ENCODE results near the gene SON.
"Not testable (repeated sequence)": the region's sequence is repeated elsewhere in the genome, so short reads cannot be mapped to it uniquely, and the experiment has no call there.

GRCh38 chr21:33576741-33577141 is 33.9 kb downstream of the SON start:
- TF ChIP-seq, protein P1, sequence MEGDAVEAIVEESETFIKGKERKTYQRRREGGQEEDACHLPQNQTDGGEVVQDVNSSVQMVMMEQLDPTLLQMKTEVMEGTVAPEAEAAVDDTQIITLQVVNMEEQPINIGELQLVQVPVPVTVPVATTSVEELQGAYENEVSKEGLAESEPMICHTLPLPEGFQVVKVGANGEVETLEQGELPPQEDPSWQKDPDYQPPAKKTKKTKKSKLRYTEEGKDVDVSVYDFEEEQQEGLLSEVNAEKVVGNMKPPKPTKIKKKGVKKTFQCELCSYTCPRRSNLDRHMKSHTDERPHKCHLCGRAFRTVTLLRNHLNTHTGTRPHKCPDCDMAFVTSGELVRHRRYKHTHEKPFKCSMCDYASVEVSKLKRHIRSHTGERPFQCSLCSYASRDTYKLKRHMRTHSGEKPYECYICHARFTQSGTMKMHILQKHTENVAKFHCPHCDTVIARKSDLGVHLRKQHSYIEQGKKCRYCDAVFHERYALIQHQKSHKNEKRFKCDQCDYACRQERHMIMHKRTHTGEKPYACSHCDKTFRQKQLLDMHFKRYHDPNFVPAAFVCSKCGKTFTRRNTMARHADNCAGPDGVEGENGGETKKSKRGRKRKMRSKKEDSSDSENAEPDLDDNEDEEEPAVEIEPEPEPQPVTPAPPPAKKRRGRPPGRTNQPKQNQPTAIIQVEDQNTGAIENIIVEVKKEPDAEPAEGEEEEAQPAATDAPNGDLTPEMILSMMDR (IDR thresholded peaks at IDR 0.05), result not testable (repeated sequence)
- TF ChIP-seq POLR2AphosphoS5 (IDR thresholded peaks at IDR 0.05; ENCODE audit: low read depth, low read length); SIN3A (IDR thresholded peaks at IDR 0.05; ENCODE audit: borderline replicate concordance, insufficient read depth, low read depth, low read length); REST (IDR thresholded peaks at IDR 0.05; ENCODE audit: insufficient read depth in 1 of 2, low read depth in 2 of 2, low read length in 1 of 2); TCF7L2 (IDR thresholded peaks at IDR 0.05; ENCODE audit: low read depth, low read length): not testable (repeated sequence)
